Fibroblast of villous mesenchyme (primary cell): Measurements from ENCODE around the gene DLK1. TPM values are rescaled to one million over a fixed set of nuclear protein-coding genes. Genes with fewer than 3 reads are reported as not detected.

ENCODE experiments used
- DNase-seq: peaks from one replicate; pipeline ENCODE4 v3.0.0-alpha.2; 2010; ENCODE audit warnings: low read depth
- H3K4me3 ChIP-seq: 2 replicates; pipeline ENCODE4 v1.5.1; 2011; ENCODE audit warnings: low read depth, mild to moderate bottlenecking, low read length
- CTCF ChIP-seq: IDR thresholded peaks from 2 replicates; pipeline ENCODE4 v1.5.1; 2012; ENCODE audit warnings: low read depth, mild to moderate bottlenecking, low read length; ENCODE audit not compliant: insufficient read depth
- total RNA-seq: library from RNA; depleted of rRNA; stranded (reverse); fragments of >200 nt; gene quantifications from 2 replicates; pipeline ENCODE4 v1.2.3, GENCODE V29; 2012

Gene DLK1
- total RNA-seq, 1 donor: not detected

- no peak for TF ChIP-seq CTCF
- H3K4me3 ChIP-seq: no peak overlapping the region
- DNase-seq: no peak
Observed at GRCh38 chr14:100687386-100687785, 39.3 kb upstream of the DLK1 start.

- TF ChIP-seq CTCF: no peak
- no peak overlapping the region for H3K4me3 ChIP-seq
- DNase-seq: no peak
Observed at GRCh38 chr14:100688051-100688450, 38.6 kb upstream of the DLK1 start.

GRCh38 chr14:100688598-100689461, 37.9 kb upstream of the DLK1 start:
- peak; percentile 61 for DNase-seq
- no peak for TF ChIP-seq CTCF
- H3K4me3 ChIP-seq: no peak overlapping the region

- TF ChIP-seq CTCF: no peak
- no peak for DNase-seq
- no peak overlapping the region for H3K4me3 ChIP-seq
Observed at GRCh38 chr14:100690672-100691071, 36.0 kb upstream of the DLK1 start.

GRCh38 chr14:100691395-100692056, 35.2 kb upstream of the DLK1 start:
- DNase-seq: no peak
- H3K4me3 ChIP-seq: no peak overlapping the region
- no peak for TF ChIP-seq CTCF

GRCh38 chr14:100692256-100692655, 34.4 kb upstream of the DLK1 start:
- no peak for DNase-seq
- no peak overlapping the region for H3K4me3 ChIP-seq
- TF ChIP-seq CTCF: no peak
